ENCODE measurements around the gene CRELD1.
A peak's percentile ranks its signal among the peaks of the same experiment; 100 is the strongest.

- TF ChIP-seq, protein P1, sequence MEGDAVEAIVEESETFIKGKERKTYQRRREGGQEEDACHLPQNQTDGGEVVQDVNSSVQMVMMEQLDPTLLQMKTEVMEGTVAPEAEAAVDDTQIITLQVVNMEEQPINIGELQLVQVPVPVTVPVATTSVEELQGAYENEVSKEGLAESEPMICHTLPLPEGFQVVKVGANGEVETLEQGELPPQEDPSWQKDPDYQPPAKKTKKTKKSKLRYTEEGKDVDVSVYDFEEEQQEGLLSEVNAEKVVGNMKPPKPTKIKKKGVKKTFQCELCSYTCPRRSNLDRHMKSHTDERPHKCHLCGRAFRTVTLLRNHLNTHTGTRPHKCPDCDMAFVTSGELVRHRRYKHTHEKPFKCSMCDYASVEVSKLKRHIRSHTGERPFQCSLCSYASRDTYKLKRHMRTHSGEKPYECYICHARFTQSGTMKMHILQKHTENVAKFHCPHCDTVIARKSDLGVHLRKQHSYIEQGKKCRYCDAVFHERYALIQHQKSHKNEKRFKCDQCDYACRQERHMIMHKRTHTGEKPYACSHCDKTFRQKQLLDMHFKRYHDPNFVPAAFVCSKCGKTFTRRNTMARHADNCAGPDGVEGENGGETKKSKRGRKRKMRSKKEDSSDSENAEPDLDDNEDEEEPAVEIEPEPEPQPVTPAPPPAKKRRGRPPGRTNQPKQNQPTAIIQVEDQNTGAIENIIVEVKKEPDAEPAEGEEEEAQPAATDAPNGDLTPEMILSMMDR (IDR thresholded peaks at IDR 0.05): peak in 3 of 4 donors; percentile 22 to 38 (median 27)
- TF ChIP-seq POLR2A (IDR thresholded peaks at IDR 0.05): peak; percentile 22
Observed at GRCh38 chr3:9915254-9916141, 18.1 kb upstream of the CRELD1 start.

Measured in right lobe of liver (tissue), 4 donors.